ENCODE measurements around the gene POLD2. TPM values are rescaled to one million over a fixed set of nuclear protein-coding genes. Genes with fewer than 3 reads are reported as not detected.

Gene POLD2
- total RNA-seq, 5 donors from 2014 or later (not counting 1 experiment from before 2014, with no cell fraction given) = 53.4 to 85.1 (median 72.6) TPM

GRCh38 chr7:44116087-44116788, 7.1 kb downstream of the POLD2 start:
- no peak overlapping the region for H3K27ac ChIP-seq (ENCODE audit: low read length)
- Mint-ChIP-seq H3K27ac (no peak overlapping the region), H3K4me3 (no peak overlapping the region), H3K36me3 (peaks cover 38% of the 10 kb centered on the region), H3K4me1 (peaks cover 19 to 20% (median 20%) of the 10 kb centered on the region in 3 donors), H3K27me3 (no peaks in the 10 kb centered on the region), H3K9me3 (no peaks in the 10 kb centered on the region)
- no peaks in the 10 kb centered on the region for H3K9me3 ChIP-seq
- WGBS (ENCODE audit: insufficient coverage) = 98% methylated on average over 12 of the region's 17 CpGs
- H3K36me3 ChIP-seq (ENCODE audit: control insufficient read depth in 2 of 2, extremely low read depth in 1 of 2, insufficient read depth in 1 of 2, low read length in 1 of 2) = peaks cover 22 to 43% of the 10 kb centered on the region in 2 donors
- H3K27me3 ChIP-seq (replicated peaks in 1 of 2; ENCODE audit: control insufficient read depth in 2 of 2, extremely low read depth in 1 of 2, insufficient read depth in 2 of 2, low read length in 1 of 2) = no peaks in the 10 kb centered on the region
- ChIA-PET POLR2A (no interaction called here), CTCF (no interaction called here)
- no peak overlapping the region for H3K4me3 ChIP-seq (ENCODE audit: control insufficient read depth in 1 of 2, extremely low read depth in 1 of 2, low read length in 1 of 2)
- no peaks in the 10 kb centered on the region for H3K4me1 ChIP-seq (ENCODE audit: control insufficient read depth in 1 of 2, extremely low read depth in 1 of 2, insufficient read depth in 2 of 2, low read length in 2 of 2)
- DNase-seq (no peak), ATAC-seq (replicated peaks in 1 of 4) (no peak)

- no peaks in the 10 kb centered on the region for H3K9me3 ChIP-seq
- CTCF ChIA-PET = no interaction called here
- H3K36me3 ChIP-seq (ENCODE audit: control insufficient read depth in 2 of 2, extremely low read depth in 1 of 2, insufficient read depth in 1 of 2, low read length in 1 of 2) = peaks cover 24 to 29% of the 10 kb centered on the region in 2 donors
- no peak overlapping the region for H3K4me3 ChIP-seq (ENCODE audit: control insufficient read depth in 1 of 2, extremely low read depth in 1 of 2, low read length in 1 of 2)
- Mint-ChIP-seq H3K4me3 (no peak overlapping the region), H3K27me3 (no peaks in the 10 kb centered on the region), H3K4me1 (peaks cover 7 to 8% (median 7%) of the 10 kb centered on the region in 3 donors), H3K36me3 (peaks cover 27% of the 10 kb centered on the region), H3K9me3 (no peaks in the 10 kb centered on the region), H3K27ac (no peak overlapping the region)
- ATAC-seq (replicated peaks in 1 of 4) (no peak), DNase-seq (no peak)
- no peaks in the 10 kb centered on the region for H3K4me1 ChIP-seq (ENCODE audit: control insufficient read depth in 1 of 2, extremely low read depth in 1 of 2, insufficient read depth in 2 of 2, low read length in 2 of 2)
- H3K27me3 ChIP-seq (replicated peaks in 1 of 2; ENCODE audit: control insufficient read depth in 2 of 2, extremely low read depth in 1 of 2, insufficient read depth in 2 of 2, low read length in 1 of 2) = no peaks in the 10 kb centered on the region
- H3K27ac ChIP-seq (ENCODE audit: low read length) = no peak overlapping the region
- WGBS (ENCODE audit: insufficient coverage) = 94% methylated on average over 12 of the region's 12 CpGs
- POLR2A ChIA-PET = no interaction called here
Measured at GRCh38 chr7:44114586-44115310, 8.6 kb downstream of the POLD2 start.

GRCh38 chr7:44113764-44114354, 9.5 kb downstream of the POLD2 start:
- no peak overlapping the region for H3K4me3 ChIP-seq (ENCODE audit: control insufficient read depth in 1 of 2, extremely low read depth in 1 of 2, low read length in 1 of 2)
- no peak overlapping the region for H3K27ac Mint-ChIP-seq
- H3K4me1 ChIP-seq (ENCODE audit: control insufficient read depth in 1 of 2, extremely low read depth in 1 of 2, insufficient read depth in 2 of 2, low read length in 2 of 2) = no peaks in the 10 kb centered on the region
- no peaks in the 10 kb centered on the region for H3K9me3 ChIP-seq
- ChIA-PET CTCF (no interaction called here), POLR2A (no interaction called here)
- no peak overlapping the region for H3K4me3 Mint-ChIP-seq
- H3K36me3 ChIP-seq (ENCODE audit: control insufficient read depth in 2 of 2, extremely low read depth in 1 of 2, insufficient read depth in 1 of 2, low read length in 1 of 2) = peaks cover 17 to 23% of the 10 kb centered on the region in 2 donors
- DNase-seq = no peak
- H3K4me1 Mint-ChIP-seq = no peaks in the 10 kb centered on the region
- H3K27me3 Mint-ChIP-seq = no peaks in the 10 kb centered on the region
- WGBS (ENCODE audit: insufficient coverage) = 96% methylated on average over 16 of the region's 24 CpGs
- H3K9me3 Mint-ChIP-seq = no peaks in the 10 kb centered on the region
- peaks cover 0 to 3% of the 10 kb centered on the region in 2 experiments for H3K27me3 ChIP-seq (replicated peaks in 1 of 2; ENCODE audit: control insufficient read depth in 2 of 2, extremely low read depth in 1 of 2, insufficient read depth in 2 of 2, low read length in 1 of 2)
- ATAC-seq (replicated peaks in 1 of 4) = no peak
- H3K36me3 Mint-ChIP-seq = peaks cover 22% of the 10 kb centered on the region
- H3K27ac ChIP-seq (ENCODE audit: low read length) = no peak overlapping the region

GRCh38 chr7:44112997-44113763, 10.2 kb downstream of the POLD2 start:
- H3K4me3 Mint-ChIP-seq = no peak overlapping the region
- CTCF ChIA-PET = no interaction called here

GRCh38 chr7:44112231-44112996, 10.9 kb downstream of the POLD2 start:
- no peaks in the 10 kb centered on the region for H3K9me3 Mint-ChIP-seq
- ChIA-PET CTCF (no interaction called here), POLR2A (no interaction called here)
- no peak for DNase-seq
- no peaks in the 10 kb centered on the region for H3K4me1 Mint-ChIP-seq
- no peak overlapping the region for H3K27ac ChIP-seq (ENCODE audit: low read length)
- H3K9me3 ChIP-seq = no peaks in the 10 kb centered on the region
- 93% methylated on average over 37 of the region's 41 CpGs for WGBS (ENCODE audit: insufficient coverage)
- H3K4me3 ChIP-seq (ENCODE audit: control insufficient read depth in 1 of 2, extremely low read depth in 1 of 2, low read length in 1 of 2) = no peak overlapping the region
- no peak for ATAC-seq (replicated peaks in 1 of 4)
- H3K4me1 ChIP-seq (ENCODE audit: control insufficient read depth in 1 of 2, extremely low read depth in 1 of 2, insufficient read depth in 2 of 2, low read length in 2 of 2) = no peaks in the 10 kb centered on the region
- H3K27ac Mint-ChIP-seq = no peak overlapping the region
- peaks cover 0 to under 1% of the 10 kb centered on the region in 2 donors for H3K27me3 Mint-ChIP-seq
- H3K27me3 ChIP-seq (replicated peaks in 1 of 2; ENCODE audit: control insufficient read depth in 2 of 2, extremely low read depth in 1 of 2, insufficient read depth in 2 of 2, low read length in 1 of 2) = peaks cover 0 to 9% of the 10 kb centered on the region in 2 experiments
- H3K36me3 ChIP-seq (ENCODE audit: control insufficient read depth in 2 of 2, extremely low read depth in 1 of 2, insufficient read depth in 1 of 2, low read length in 1 of 2) = peaks cover 20% of the 10 kb centered on the region in 2 donors
- no peak overlapping the region for H3K4me3 Mint-ChIP-seq
- peaks cover 13% of the 10 kb centered on the region for H3K36me3 Mint-ChIP-seq

More at GRCh38 chr7:44112997-44113763, 10.2 kb downstream of the POLD2 start:
- Mint-ChIP-seq H3K27me3 (no peaks in the 10 kb centered on the region), H3K36me3 (peaks cover 17% of the 10 kb centered on the region), H3K4me1 (no peaks in the 10 kb centered on the region), H3K9me3 (no peaks in the 10 kb centered on the region), H3K27ac (no peak overlapping the region)
- POLR2A ChIA-PET = no interaction called here
- ATAC-seq (replicated peaks in 1 of 4) = no peak
- no peak for DNase-seq
- 99% methylated on average over 11 of the region's 34 CpGs for WGBS (ENCODE audit: insufficient coverage)
- Histone ChIP-seq H3K27me3 (replicated peaks in 1 of 2; ENCODE audit: control insufficient read depth in 2 of 2, extremely low read depth in 1 of 2, insufficient read depth in 2 of 2, low read length in 1 of 2) (peaks cover 0 to 7% of the 10 kb centered on the region in 2 experiments), H3K9me3 (no peaks in the 10 kb centered on the region), H3K27ac (ENCODE audit: low read length) (no peak overlapping the region), H3K4me3 (ENCODE audit: control insufficient read depth in 1 of 2, extremely low read depth in 1 of 2, low read length in 1 of 2) (no peak overlapping the region), H3K36me3 (ENCODE audit: control insufficient read depth in 2 of 2, extremely low read depth in 1 of 2, insufficient read depth in 1 of 2, low read length in 1 of 2) (peaks cover 20 to 23% of the 10 kb centered on the region in 2 donors), H3K4me1 (ENCODE audit: control insufficient read depth in 1 of 2, extremely low read depth in 1 of 2, insufficient read depth in 2 of 2, low read length in 2 of 2) (no peaks in the 10 kb centered on the region)
